ENCODE results near the gene GAB3. TPM values are rescaled to one million over a fixed set of nuclear protein-coding genes. Genes with fewer than 3 reads are reported as not detected.

Gene GAB3
- polyA plus RNA-seq, 3 donors: 6.2 to 44.0 (median 9.5) TPM

DNA sequence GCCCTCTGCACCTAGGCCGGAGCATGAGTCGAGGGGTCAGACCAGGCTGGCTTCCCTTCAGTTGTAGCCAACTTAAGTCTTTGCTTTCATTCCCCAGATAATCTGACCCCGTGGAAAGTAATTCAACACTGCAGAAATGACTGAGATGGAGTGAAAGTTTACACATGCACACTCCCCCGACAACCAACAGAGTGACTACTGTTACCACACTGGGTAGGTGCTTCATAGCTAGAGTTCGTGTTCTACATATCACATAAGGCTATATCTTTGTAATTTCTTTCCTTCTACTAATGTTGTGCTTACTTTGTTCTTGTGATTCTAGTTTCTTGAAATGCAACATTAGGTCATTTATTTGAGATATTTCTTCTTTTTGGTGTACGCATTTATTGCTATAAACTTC is 90.3 kb downstream of the GAB3 start:
- peaks cover 10% of the 10 kb centered on the region for H3K4me1 Mint-ChIP-seq
- H3K27ac ChIP-seq (ENCODE audit: low read depth in 1 of 2, low read length in 2 of 2): no peak overlapping the region
- peaks cover 18 to 38% (median 23%) of the 10 kb centered on the region in 7 donors for H3K9me3 Mint-ChIP-seq
- no peak overlapping the region for H2AFZ ChIP-seq (ENCODE audit: insufficient read depth, low read depth, low read length, poor library complexity, severe bottlenecking)
- H3K9ac ChIP-seq (ENCODE audit: insufficient read depth, low read length, poor library complexity, severe bottlenecking): no peak overlapping the region
- H3K27ac Mint-ChIP-seq: no peak overlapping the region
- H4K20me1 ChIP-seq (ENCODE audit: insufficient read depth, low read length): no peaks in the 10 kb centered on the region
- TF ChIP-seq, protein P1, sequence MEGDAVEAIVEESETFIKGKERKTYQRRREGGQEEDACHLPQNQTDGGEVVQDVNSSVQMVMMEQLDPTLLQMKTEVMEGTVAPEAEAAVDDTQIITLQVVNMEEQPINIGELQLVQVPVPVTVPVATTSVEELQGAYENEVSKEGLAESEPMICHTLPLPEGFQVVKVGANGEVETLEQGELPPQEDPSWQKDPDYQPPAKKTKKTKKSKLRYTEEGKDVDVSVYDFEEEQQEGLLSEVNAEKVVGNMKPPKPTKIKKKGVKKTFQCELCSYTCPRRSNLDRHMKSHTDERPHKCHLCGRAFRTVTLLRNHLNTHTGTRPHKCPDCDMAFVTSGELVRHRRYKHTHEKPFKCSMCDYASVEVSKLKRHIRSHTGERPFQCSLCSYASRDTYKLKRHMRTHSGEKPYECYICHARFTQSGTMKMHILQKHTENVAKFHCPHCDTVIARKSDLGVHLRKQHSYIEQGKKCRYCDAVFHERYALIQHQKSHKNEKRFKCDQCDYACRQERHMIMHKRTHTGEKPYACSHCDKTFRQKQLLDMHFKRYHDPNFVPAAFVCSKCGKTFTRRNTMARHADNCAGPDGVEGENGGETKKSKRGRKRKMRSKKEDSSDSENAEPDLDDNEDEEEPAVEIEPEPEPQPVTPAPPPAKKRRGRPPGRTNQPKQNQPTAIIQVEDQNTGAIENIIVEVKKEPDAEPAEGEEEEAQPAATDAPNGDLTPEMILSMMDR (IDR thresholded peaks at IDR 0.05): no peak
- WGBS (ENCODE audit: insufficient coverage): no CpG with 5 or more reads among the region's 6 CpGs
- no peak overlapping the region for H3K4me3 ChIP-seq (replicated peaks in 1 of 3; ENCODE audit: low read depth in 2 of 3, low read length in 3 of 3)
- no peaks in the 10 kb centered on the region for H3K36me3 ChIP-seq (replicated peaks in 1 of 2; ENCODE audit: control insufficient read depth in 1 of 2, insufficient read depth in 2 of 2, low read length in 2 of 2)
- peaks cover 7 to 17% of the 10 kb centered on the region in 2 donors for H3K9me3 ChIP-seq (replicated peaks in 1 of 2; ENCODE audit: control insufficient read depth in 1 of 2, insufficient read depth in 1 of 2, low read length in 2 of 2)
- intact Hi-C loops (cut with micrococcal nuclease): no loop called here
- H3K4me2 ChIP-seq (replicated peaks; ENCODE audit: extremely low read depth, low read length, poor library complexity, severe bottlenecking): no peak overlapping the region
- peaks cover 1 to 5% (median 2%) of the 10 kb centered on the region in 3 donors for H3K27me3 Mint-ChIP-seq (ENCODE audit: low read depth in 3 of 3)
- no peak overlapping the region for H3K4me3 Mint-ChIP-seq
- H3K36me3 Mint-ChIP-seq: no peaks in the 10 kb centered on the region
- no peaks in the 10 kb centered on the region for H3K79me2 ChIP-seq (ENCODE audit: insufficient read depth, low read length)
- H3K27me3 ChIP-seq (ENCODE audit: control insufficient read depth in 2 of 2, insufficient read depth in 2 of 2, low read length in 2 of 2): no peaks in the 10 kb centered on the region
- peaks cover 3% of the 10 kb centered on the region in 2 donors for H3K4me1 ChIP-seq (ENCODE audit: control insufficient read depth in 1 of 2, insufficient read depth in 2 of 2, low read length in 2 of 2)
- DNase-seq: no peak

DNA sequence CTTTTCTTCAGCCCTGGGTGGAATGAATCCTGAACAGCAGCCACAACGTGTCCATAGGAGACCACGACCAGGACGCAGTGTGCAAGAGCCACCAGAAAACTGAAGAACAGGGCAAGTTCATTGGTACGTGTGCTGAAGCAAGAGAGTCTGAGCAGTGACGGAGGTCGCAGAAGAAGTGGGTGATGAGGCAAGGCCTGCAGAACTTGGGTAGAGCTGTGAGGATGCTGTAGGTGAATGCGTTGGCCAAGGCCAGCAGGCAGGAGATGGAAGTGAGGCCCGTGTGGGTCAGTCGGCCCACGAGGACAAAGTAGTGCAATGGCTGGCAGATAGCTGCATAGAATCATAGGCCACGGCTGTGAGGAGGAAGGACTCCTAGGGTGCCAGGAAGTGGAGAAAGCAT is 91.9 kb downstream of the GAB3 start:
- intact Hi-C loops (cut with micrococcal nuclease): no loop called here
- no peak overlapping the region for H3K27ac ChIP-seq (ENCODE audit: low read depth in 1 of 2, low read length in 2 of 2)
- Mint-ChIP-seq H3K27me3 (ENCODE audit: low read depth in 3 of 3) (peaks cover 1 to 5% (median 2%) of the 10 kb centered on the region in 3 donors), H3K36me3 (no peaks in the 10 kb centered on the region), H3K27ac (no peak overlapping the region), H3K4me3 (no peak overlapping the region), H3K9me3 (peaks cover 14 to 34% (median 23%) of the 10 kb centered on the region in 7 donors), H3K4me1 (peaks cover 10% of the 10 kb centered on the region)
- no peak overlapping the region for H3K9ac ChIP-seq (ENCODE audit: insufficient read depth, low read length, poor library complexity, severe bottlenecking)
- H3K4me3 ChIP-seq (replicated peaks in 1 of 3; ENCODE audit: low read depth in 2 of 3, low read length in 3 of 3): no peak overlapping the region
- no peak for DNase-seq
- H4K20me1 ChIP-seq (ENCODE audit: insufficient read depth, low read length): no peaks in the 10 kb centered on the region
- H3K9me3 ChIP-seq (replicated peaks in 1 of 2; ENCODE audit: control insufficient read depth in 1 of 2, insufficient read depth in 1 of 2, low read length in 2 of 2): peaks cover 7 to 17% of the 10 kb centered on the region in 2 donors
- no peak overlapping the region for H2AFZ ChIP-seq (ENCODE audit: insufficient read depth, low read depth, low read length, poor library complexity, severe bottlenecking)
- H3K4me2 ChIP-seq (replicated peaks; ENCODE audit: extremely low read depth, low read length, poor library complexity, severe bottlenecking): no peak overlapping the region
- peaks cover 3% of the 10 kb centered on the region in 2 donors for H3K4me1 ChIP-seq (ENCODE audit: control insufficient read depth in 1 of 2, insufficient read depth in 2 of 2, low read length in 2 of 2)
- H3K27me3 ChIP-seq (ENCODE audit: control insufficient read depth in 2 of 2, insufficient read depth in 2 of 2, low read length in 2 of 2): no peaks in the 10 kb centered on the region
- no peaks in the 10 kb centered on the region for H3K36me3 ChIP-seq (replicated peaks in 1 of 2; ENCODE audit: control insufficient read depth in 1 of 2, insufficient read depth in 2 of 2, low read length in 2 of 2)
- 100% methylated on average over 5 of the region's 11 CpGs for WGBS (ENCODE audit: insufficient coverage)
- H3K79me2 ChIP-seq (ENCODE audit: insufficient read depth, low read length): no peaks in the 10 kb centered on the region
- TF ChIP-seq, protein P1 (IDR thresholded peaks at IDR 0.05): no peak

Measured in CD14-positive monocyte (primary cell).